T follicular helper cell (primary cell): ENCODE results near the gene CAMTA1.
"Not testable (repeated sequence)": the region's sequence is repeated elsewhere in the genome, so short reads cannot be mapped to it uniquely, and the experiment has no call there.

Source experiments
- DNase-seq: peaks from one replicate; pipeline ENCODE4 v3.0.0-alpha.2; 2020; ENCODE audit warnings: low read depth

Gene CAMTA1

GRCh38 chr1:7108251-7108650 lies 323.0 kb downstream of the CAMTA1 start:
- DNase-seq: no peak

DNA sequence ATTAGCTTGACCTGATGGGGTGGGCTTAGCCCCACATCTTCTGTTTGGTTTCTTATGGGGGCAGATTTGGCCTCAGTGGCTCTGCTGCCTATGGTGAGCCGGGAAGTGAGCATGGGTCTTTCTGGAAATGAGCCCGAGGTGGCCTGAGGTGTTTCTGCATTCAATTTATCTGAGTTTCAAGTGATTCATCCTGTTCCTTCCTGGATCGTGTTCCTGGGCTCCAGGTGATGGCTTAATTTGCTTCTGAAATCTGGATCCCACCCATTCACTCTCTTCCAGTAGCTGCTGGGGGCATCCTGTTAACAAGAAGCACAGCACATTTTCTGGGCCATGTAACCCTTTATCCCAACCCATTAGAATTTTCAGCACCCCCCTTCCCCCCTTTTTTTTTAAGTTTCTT lies 324.6 kb downstream of the CAMTA1 start:
- DNase-seq: no peak

- DNase-seq: no peak
Observed at GRCh38 chr1:7110321-7110720, 325.1 kb downstream of the CAMTA1 start.

DNA sequence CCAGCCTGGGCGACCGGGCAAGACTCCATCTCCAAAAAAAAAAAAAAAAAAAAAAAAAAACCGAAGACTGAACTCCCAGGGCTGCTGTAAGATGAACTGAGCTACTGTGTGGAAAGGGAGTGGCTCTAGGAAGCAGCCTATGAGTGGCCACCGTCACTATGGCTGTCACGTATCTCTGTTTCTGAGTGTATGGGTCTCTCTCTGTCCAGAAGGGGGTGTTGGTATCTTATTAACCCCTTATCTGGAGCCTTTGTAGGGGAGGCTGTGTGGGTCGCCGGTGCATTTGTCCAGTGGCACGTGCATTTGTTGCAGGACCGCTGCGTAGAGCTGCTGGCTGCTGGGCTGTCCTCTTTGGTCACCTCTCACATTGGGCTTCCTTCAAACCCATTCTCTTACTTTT lies 326.6 kb downstream of the CAMTA1 start:
- DNase-seq: no peak

GRCh38 chr1:7113136-7113535 lies 327.9 kb downstream of the CAMTA1 start:
- DNase-seq: no peak

GRCh38 chr1:7113822-7114221 lies 328.6 kb downstream of the CAMTA1 start:
- no peak for DNase-seq

DNA sequence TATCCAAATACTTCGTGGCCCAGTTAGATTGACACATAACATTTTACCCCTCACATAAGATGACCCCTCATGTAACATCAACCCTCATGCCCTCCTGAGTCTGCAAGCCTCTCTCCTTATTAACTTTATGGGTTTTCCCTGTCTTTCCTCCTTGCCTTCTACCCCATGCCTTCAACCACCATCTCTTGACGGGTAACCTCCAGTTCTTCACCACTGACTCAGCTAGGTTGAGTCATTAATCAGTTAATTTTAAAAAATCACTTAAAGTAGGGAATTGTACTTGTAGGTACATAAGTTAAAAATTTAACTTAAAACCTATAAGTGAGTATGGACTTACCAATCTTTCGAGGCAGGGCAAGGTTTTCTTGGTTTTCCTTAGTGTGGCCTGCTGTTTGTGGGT lies 330.7 kb downstream of the CAMTA1 start:
- DNase-seq: no peak

- DNase-seq: no peak
Observed at GRCh38 chr1:7117399-7118281, 332.4 kb downstream of the CAMTA1 start.

DNA sequence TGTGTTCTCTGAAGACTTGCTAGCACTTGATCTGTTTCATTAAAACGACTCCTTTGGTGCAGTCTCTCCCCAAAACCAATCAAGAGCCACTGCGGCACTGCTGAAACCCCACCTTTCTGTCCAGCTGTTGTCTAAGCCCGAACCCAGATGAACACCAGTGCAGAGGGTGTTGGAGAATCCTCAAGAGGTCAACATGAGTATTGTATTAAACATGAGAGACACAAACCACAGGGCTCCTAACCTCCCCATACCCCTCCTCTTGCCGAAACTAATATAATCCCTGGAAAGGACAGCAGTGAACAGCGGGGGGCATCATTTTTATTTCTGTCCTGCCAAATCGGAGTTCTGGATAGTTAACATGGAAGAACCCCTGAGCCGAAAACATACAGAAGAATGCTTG lies 333.9 kb downstream of the CAMTA1 start:
- DNase-seq: no peak

DNA sequence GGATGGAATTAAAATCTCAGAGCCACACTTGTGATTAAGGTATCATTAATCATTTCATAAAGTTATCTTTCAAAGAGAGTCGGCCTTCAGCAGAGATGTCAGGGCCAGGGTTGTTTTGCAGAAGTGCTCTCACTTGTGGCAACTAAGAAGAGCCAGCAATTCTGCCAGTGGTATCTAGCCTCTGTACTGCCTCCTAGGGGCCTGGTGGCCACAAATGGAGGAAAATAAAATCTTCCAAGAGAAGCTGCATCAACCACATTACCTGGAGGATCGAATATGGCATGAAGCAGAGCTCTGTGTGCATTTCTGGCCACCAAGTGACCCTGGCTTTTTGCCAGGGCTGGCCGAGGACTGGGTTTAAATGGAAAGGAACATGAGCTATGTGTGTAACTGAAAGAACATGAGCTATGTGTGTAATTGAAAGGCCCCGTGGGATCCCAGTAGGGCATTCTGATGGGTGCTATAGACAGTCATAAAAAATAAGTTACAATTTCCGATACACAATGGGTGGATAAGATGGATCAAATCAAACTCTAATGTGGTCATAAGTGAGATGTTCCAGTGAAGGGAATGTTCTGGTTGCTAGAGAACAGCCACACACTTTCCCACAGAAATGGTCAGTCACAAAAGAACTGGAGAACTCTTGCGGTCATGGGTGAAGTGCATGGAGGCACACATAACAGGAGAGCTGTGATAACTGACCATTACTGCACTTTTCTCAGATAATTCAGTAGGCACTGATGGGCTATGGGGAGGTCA lies 335.8 kb downstream of the CAMTA1 start:
- DNase-seq: no peak

GRCh38 chr1:7121622-7121988 lies 336.4 kb downstream of the CAMTA1 start:
- no peak for DNase-seq

DNA sequence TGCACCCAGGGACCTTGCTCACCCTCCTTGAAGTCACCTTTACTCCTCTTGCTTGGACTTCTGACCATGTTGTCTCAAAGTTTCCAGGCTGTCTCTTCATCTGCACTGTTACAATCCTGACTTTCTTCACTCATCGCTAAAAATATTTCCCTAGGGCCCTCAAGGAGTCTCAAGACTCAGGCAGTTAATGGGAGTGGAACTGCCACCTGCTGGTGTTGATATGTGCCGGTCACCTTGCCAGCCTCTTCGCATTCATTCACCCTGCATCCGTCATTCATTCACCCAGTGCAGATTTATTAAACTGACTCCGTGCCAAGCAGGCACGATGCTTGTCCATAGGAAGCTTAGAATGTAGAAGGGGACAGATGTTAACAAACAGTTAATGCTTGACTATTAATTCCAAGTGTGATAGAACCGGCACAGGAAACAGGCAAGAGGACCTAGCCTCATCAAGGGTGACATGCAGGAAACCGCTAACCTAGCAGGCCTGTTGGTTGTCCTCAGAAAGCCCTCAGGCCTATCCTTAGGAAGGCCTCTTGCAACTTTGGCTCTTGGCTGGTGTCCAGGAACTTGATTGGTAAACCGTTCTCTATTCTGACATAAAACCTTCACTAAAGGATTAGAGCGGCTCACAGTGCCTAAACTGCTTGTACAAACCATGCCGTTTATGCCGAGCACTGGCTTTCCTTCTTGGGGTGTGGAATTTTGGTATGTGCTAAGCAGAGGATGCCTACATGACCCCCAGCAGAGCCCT lies 342.2 kb downstream of the CAMTA1 start:
- no peak for DNase-seq

GRCh38 chr1:7128293-7128692 lies 343.0 kb downstream of the CAMTA1 start:
- no peak for DNase-seq

DNA sequence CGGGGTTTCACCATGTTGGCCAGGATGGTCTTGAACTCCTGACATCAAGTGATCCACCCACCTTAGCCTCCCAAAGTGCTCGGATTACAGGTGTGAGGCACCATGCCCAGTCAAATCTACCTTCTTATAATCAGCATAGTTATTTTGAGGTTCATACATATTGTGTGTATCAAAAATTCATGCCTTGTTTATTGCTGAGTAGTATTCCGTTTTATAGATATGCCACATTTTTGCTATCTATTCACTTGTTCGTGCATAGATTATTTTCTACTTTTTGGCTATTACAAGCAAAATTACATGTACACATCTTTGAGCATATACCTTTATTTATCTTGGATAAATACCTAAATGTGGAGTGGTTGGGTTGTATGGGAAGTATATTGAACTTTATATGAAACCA lies 344.9 kb downstream of the CAMTA1 start:
- no peak for DNase-seq

GRCh38 chr1:7135493-7135892 lies 350.2 kb downstream of the CAMTA1 start:
- DNase-seq: no peak

DNA sequence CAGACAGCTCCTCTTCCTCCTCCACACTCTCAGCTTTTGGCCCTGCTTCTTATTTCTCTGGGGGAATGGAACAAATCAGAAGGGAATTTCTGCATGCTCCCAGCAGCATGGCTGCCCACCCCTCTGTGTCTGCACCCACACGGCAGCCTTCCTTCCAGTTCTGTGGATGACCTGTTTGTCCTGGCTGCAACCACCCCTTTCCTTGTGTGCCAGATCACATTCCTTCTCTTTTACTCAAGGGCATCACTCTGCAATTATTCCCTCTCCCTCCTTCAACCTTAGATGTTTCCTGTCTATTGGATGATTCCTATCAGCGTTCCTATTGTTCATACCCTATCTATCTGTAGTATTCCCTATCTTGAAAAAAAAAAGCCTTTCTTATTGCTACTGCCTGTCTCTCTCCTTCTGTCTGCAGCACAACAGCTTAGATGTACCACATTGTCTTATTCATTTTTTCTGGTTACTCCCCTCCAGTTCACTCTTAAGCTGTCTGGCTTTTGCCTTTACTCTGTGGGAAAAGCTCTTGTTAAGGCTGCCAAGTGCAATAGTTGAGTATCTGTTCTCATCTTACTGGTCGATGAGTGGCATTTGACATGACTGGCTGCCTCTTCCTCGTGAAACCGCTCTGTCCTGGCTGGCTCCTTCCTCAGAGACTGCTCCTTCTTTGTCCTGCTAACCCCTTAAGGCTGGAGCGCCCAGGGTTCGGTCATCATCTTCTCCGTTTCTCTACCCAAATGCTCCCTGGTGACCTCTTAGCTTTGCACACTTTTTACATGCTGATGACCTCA lies 351.1 kb downstream of the CAMTA1 start:
- DNase-seq: no peak

DNA sequence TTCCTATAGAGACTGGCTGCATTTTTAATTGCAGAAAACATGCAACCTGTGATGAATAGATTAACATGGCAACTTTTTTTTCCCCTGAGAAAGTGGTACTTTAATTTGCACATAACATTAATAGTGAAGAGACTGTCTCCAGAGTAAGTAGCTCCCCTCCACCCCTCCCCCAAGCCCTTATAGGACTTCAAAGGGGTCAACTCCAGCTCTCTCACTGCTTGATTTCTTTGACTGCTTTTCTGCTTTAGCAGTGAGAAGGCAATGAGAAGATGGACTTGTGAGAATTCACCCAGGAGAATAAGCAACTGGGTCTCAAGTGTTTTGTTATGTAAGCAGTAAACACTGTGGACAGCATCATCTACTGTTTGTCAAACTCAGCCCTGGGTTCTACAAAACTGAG lies 355.0 kb downstream of the CAMTA1 start:
- no peak for DNase-seq

DNA sequence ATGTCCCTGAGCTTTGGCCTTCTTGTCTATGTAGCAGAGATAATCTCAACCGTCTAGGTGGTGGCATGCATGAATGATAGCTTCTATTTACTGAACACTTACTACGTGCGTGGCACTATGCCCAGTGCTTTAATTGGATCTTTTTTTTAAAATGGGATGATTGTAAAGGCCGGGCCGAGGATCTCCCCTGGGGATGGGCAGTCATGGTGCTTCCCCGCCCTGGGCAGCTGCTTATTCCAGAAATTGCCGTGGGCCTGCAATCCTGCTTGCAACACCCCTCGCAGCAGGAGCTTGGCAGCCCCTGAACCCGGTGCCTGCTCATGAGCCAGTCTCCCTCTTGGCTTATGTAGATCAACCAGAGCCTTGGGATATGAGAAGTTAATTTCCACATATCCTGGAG lies 360.7 kb downstream of the CAMTA1 start:
- DNase-seq: no peak

DNA sequence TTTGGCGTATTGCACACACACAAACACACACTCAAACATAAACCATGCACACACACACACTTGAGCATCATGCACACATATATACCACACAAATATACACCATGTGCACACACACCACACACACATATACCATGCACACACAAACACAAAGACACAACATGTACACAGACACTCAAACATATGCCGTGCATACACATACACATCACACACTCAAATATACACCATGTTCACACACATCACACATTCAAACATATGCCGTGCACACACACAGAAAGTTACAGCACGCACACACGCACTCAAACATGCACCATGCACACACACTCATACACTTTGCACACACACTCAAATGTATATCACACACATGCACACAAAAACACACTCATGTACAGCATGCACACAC lies 361.5 kb downstream of the CAMTA1 start:
- no peak for DNase-seq

DNA sequence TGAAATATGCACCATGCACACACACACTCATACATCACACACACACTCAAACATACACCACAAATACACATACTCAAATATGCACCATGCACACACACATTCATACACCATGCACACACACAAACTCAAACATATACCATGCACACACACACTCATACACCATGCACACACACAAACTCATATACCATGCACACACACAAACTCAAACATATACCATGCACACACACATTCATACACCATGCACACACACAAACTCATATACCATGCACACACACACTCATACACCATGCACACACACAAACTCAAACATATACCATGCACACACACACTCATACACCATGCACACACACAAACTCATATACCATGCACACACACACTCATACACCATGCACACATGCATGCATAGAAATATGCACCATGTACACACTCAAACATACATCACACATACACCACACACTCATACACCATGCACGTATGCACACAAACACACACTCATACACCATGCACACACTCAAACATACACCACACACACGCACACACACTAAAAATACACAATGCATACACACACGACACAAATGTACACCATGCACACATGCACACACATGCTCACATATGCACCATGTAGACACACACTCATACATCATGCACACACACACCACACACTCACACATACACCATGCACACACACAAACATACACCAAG lies 362.5 kb downstream of the CAMTA1 start:
- not testable (repeated sequence) for DNase-seq
